HepG2 (cell line): ENCODE results near the gene OSBPL1A. TPM values are rescaled to one million over a fixed set of nuclear protein-coding genes. Genes with fewer than 3 reads are reported as not detected.

Source experiments
- ATAC-seq: fragments of 200-7000 bp; cut with Tn5 transposase; 3 replicates; pipeline ENCODE4 v1.9.1; 2020; ENCODE audit warnings: mild to moderate bottlenecking, moderate library complexity
- BruUV-seq: library from RNA; stranded (reverse); fragments of 400-500 nt; replicated peaks from 2 replicates; lab custom pipeline; 2021; lab: Mats Ljungman, UMichigan
- CTCF ChIA-PET: fragments of 300-600 bp; formaldehyde crosslinking; extraction: SDS; loops from one replicate; lab custom pipeline; 2021; ENCODE audit warnings: low total read pairs, inconsistent platforms, low intra/inter-chr PET ratio; lab: Yijun Ruan, JAX
- POLR2A ChIA-PET: fragments of 350-600 bp; sonication (Branson Sonifier 250); formaldehyde crosslinking; loops from one replicate; lab custom pipeline; 2020; ENCODE audit warnings: antibody characterized with exemption, inconsistent platforms; lab: Yijun Ruan, JAX
- DNase-seq: peaks from one replicate; pipeline ENCODE4 v3.0.0-alpha.2; 2015; ENCODE audit warnings: low spot score
- FAIRE-seq: peaks from 3 replicates; lab custom pipeline; 2011; peaks lifted over from hg19 to GRCh38; lab: Jason Lieb, UNC
- H2AFZ ChIP-seq: one replicate; pipeline ENCODE4 v1.6.1; 2011; ENCODE audit warnings: low read length, inconsistent platforms
- H3K27ac ChIP-seq: fragments of 300-600 bp; 3 replicates; pipeline ENCODE4 v1.8.0; 2011; ENCODE audit warnings: mixed run types, mild to moderate bottlenecking, mixed read lengths, low read length, inconsistent platforms; ENCODE audit not compliant: insufficient read depth; ENCODE audit errors: extremely low read length
- H3K27me3 ChIP-seq, 2 experiments: fragments of 200-600 bp in 1 of 2; 2 replicates in 1 of 2; 3 replicates in 1 of 2; pipeline versions ENCODE4 v1.6.0 to v1.8.0; 2011; ENCODE audit warnings: low read length in 2 of 2, mild to moderate bottlenecking in 2 of 2, moderate library complexity in 2 of 2, inconsistent platforms in 1 of 2; ENCODE audit not compliant: insufficient read depth in 2 of 2, control insufficient read depth in 1 of 2
- H3K36me3 ChIP-seq, 2 experiments: fragments of 200-600 bp in 1 of 2; replicated peaks in 1 of 2; 2 replicates in 1 of 2; 3 replicates in 1 of 2; pipeline versions ENCODE4 v1.5.1 to v1.8.0; 2011; ENCODE audit warnings: low read length in 2 of 2, inconsistent platforms in 1 of 2; ENCODE audit not compliant: insufficient read depth in 2 of 2, control insufficient read depth in 1 of 2
- H3K4me1 ChIP-seq: 2 replicates; pipeline ENCODE4 v1.5.1; 2012; ENCODE audit warnings: low read length, inconsistent platforms; ENCODE audit not compliant: insufficient read depth
- H3K4me2 ChIP-seq: 2 replicates; pipeline ENCODE4 v1.6.0; 2011; ENCODE audit warnings: low read depth, low read length, inconsistent platforms
- H3K4me3 ChIP-seq, 3 experiments: fragments of 200-600 bp in 1 of 3; sonication (generic), shearing (Covaris generic) in 1 of 3; replicated peaks in 1 of 3; 2 replicates each; pipeline ENCODE4 v1.5.1; 2011 to 2016; ENCODE audit warnings: low read length in 3 of 3, inconsistent platforms in 2 of 3, low read depth in 2 of 3, mild to moderate bottlenecking in 2 of 3, control low read depth in 1 of 3, mixed read lengths in 1 of 3; ENCODE audit not compliant: insufficient read depth in 1 of 3
- H3K79me2 ChIP-seq: one replicate; pipeline ENCODE4 v1.6.1; 2011; ENCODE audit warnings: low read length, inconsistent platforms; ENCODE audit not compliant: insufficient read depth
- H3K9ac ChIP-seq: 2 replicates; pipeline ENCODE4 v1.6.0; 2011; ENCODE audit warnings: mild to moderate bottlenecking, low read depth, low read length, inconsistent platforms; ENCODE audit not compliant: insufficient read depth
- H3K9me3 ChIP-seq: 2 replicates; pipeline ENCODE4 v1.5.1; 2012; ENCODE audit warnings: mild to moderate bottlenecking, low read length
- H4K20me1 ChIP-seq: 2 replicates; pipeline ENCODE4 v1.6.0; 2011; ENCODE audit warnings: inconsistent platforms, mild to moderate bottlenecking, low read length, moderate library complexity; ENCODE audit not compliant: insufficient read depth
- MED8 ChIP-seq: sonication (generic); formaldehyde crosslinking; IDR thresholded peaks from 2 replicates; pipeline ENCODE4 v1.8.1; 2023; ENCODE audit warnings: mild to moderate bottlenecking, missing genetic modification reagents; ENCODE audit not compliant: insufficient replicate concordance
- SIX1 ChIP-seq: sonication (generic); formaldehyde crosslinking; IDR thresholded peaks from 2 replicates; pipeline ENCODE4 v1.4.0; 2020; ENCODE audit warnings: missing genetic modification reagents, borderline replicate concordance
- SSRP1 ChIP-seq: IDR thresholded peaks from 2 replicates; pipeline ENCODE4 v1.6.1; 2016; ENCODE audit warnings: control low read depth
- ZIK1 ChIP-seq: sonication (generic); formaldehyde crosslinking; IDR thresholded peaks from 2 replicates; pipeline ENCODE4 v1.5.0; 2020; ENCODE audit warnings: mild to moderate bottlenecking, low read depth, missing genetic modification reagents, borderline replicate concordance
- WGBS: methylation state at CpG from one replicate; pipeline ENCODE4 v1.1.6; 2017; ENCODE audit warnings: low lambda C conversion rate; 5-methylcytosine and 5-hydroxymethylcytosine counted together
- in situ Hi-C: cut with HindIII; loops from 2 replicates; pipeline ENCODE4 v1.10.0; 2017; ENCODE audit warnings: low pct_unique_long_range_greater_than_20kb; ENCODE audit not compliant: extremely low pct_ligation_motif_present
- intact Hi-C: fragments of 100-400 bp; cut with micrococcal nuclease; formaldehyde crosslinking; loops from one replicate; pipeline ENCODE4 v1.10.0; 2022; ENCODE audit not compliant: unreplicated experiment
- polyA plus RNA-seq, 8 experiments: library from polyadenylated mRNA; depleted of rRNA in 3 of 8; stranded (reverse) in 7 of 8; unstranded in 1 of 8; fragments of >200 nt; fragmentation: Illumina TruSeq in 4 of 8; extraction: Trizol in 4 of 8; gene quantifications; 2 replicates each; pipeline versions ENCODE4 v1.2.1 to v1.2.3, GENCODE V29; 2011 to 2016; ENCODE audit warnings: low read depth in 4 of 8, missing spikeins in 1 of 8, mixed read lengths in 1 of 8; ENCODE audit not compliant: insufficient read depth in 1 of 8
- total RNA-seq, 5 experiments: library from RNA; depleted of rRNA; stranded (reverse); fragments of >200 nt; fragmentation: Illumina TruSeq; extraction: Trizol; gene quantifications; 2 replicates each; pipeline ENCODE4 v1.2.3, GENCODE V29; 2016; ENCODE audit warnings: low read depth in 1 of 5
- TF ChIP-seq, protein P1 (sequence below): sonication (generic); formaldehyde crosslinking; conservative IDR thresholded peaks from 2 replicates; pipeline ENCODE4 v1.8.0; 2022; ENCODE audit warnings: mild to moderate bottlenecking, moderate library complexity, missing genetic modification reagents
- TF ChIP-seq, protein P2 (sequence below): sonication (generic); formaldehyde crosslinking; IDR thresholded peaks from 2 replicates; pipeline ENCODE4 v1.4.0; 2020; ENCODE audit warnings: missing genetic modification reagents, borderline replicate concordance
- TF ChIP-seq, protein P3 (sequence below): sonication (generic); formaldehyde crosslinking; IDR thresholded peaks from 2 replicates; pipeline ENCODE4 v1.9.0; 2021; ENCODE audit warnings: missing genetic modification reagents, mild to moderate bottlenecking, borderline replicate concordance

The OSBPL1A gene
- total and polyA plus RNA-seq, 2 of the 13 experiments (the other 11 are each of a cell fraction or from before 2014, with no cell fraction given), result 0.02 TPM; not detected in 1

DNA sequence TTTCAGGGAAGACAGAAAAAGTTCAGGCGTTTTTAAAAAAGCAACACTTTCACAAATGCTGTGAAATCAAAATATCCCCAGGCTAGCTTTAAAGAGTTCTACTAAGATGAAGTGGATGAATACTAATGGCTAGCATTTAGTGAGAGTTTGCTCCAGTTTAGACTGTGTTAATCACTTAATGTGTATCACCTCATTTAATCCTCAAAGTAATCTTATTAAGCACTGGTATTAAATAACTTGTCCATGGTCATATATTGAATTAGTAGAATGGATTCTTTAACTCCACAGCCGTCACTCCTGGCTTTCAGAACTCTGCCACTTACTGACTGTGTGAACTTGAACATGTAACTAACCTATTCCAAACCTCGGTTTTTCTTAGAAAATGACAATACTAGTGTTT, 192.7 kb downstream of the OSBPL1A start:
- Histone ChIP-seq H3K4me2 (no peak overlapping the region), H3K27me3 (no peaks in the 10 kb centered on the region; a peak in 1 of 5 replicates), H2AFZ (no peak overlapping the region)
- WGBS, result 2% methylated on average over 3 of the region's 3 CpGs
- ATAC-seq (no peak), FAIRE-seq (no peak)
- BruUV-seq, result no TSS peak
- TF ChIP-seq MED8 (CRISPR knock-in tag), result no peak
- TF ChIP-seq ZIK1 (CRISPR knock-in tag), result no peak
- TF ChIP-seq, protein P1, sequence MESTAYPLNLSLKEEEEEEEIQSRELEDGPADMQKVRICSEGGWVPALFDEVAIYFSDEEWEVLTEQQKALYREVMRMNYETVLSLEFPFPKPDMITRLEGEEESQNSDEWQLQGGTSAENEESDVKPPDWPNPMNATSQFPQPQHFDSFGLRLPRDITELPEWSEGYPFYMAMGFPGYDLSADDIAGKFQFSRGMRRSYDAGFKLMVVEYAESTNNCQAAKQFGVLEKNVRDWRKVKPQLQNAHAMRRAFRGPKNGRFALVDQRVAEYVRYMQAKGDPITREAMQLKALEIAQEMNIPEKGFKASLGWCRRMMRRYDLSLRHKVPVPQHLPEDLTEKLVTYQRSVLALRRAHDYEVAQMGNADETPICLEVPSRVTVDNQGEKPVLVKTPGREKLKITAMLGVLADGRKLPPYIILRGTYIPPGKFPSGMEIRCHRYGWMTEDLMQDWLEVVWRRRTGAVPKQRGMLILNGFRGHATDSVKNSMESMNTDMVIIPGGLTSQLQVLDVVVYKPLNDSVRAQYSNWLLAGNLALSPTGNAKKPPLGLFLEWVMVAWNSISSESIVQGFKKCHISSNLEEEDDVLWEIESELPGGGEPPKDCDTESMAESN, result no peak
- no peak for TF ChIP-seq SIX1 (CRISPR knock-in tag)
- no peak for TF ChIP-seq SSRP1 (CRISPR knock-in tag)
- TF ChIP-seq, protein P2, sequence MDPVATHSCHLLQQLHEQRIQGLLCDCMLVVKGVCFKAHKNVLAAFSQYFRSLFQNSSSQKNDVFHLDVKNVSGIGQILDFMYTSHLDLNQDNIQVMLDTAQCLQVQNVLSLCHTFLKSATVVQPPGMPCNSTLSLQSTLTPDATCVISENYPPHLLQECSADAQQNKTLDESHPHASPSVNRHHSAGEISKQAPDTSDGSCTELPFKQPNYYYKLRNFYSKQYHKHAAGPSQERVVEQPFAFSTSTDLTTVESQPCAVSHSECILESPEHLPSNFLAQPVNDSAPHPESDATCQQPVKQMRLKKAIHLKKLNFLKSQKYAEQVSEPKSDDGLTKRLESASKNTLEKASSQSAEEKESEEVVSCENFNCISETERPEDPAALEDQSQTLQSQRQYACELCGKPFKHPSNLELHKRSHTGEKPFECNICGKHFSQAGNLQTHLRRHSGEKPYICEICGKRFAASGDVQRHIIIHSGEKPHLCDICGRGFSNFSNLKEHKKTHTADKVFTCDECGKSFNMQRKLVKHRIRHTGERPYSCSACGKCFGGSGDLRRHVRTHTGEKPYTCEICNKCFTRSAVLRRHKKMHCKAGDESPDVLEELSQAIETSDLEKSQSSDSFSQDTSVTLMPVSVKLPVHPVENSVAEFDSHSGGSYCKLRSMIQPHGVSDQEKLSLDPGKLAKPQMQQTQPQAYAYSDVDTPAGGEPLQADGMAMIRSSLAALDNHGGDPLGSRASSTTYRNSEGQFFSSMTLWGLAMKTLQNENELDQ (CRISPR knock-in tag), result no peak
- TF ChIP-seq, protein P3, sequence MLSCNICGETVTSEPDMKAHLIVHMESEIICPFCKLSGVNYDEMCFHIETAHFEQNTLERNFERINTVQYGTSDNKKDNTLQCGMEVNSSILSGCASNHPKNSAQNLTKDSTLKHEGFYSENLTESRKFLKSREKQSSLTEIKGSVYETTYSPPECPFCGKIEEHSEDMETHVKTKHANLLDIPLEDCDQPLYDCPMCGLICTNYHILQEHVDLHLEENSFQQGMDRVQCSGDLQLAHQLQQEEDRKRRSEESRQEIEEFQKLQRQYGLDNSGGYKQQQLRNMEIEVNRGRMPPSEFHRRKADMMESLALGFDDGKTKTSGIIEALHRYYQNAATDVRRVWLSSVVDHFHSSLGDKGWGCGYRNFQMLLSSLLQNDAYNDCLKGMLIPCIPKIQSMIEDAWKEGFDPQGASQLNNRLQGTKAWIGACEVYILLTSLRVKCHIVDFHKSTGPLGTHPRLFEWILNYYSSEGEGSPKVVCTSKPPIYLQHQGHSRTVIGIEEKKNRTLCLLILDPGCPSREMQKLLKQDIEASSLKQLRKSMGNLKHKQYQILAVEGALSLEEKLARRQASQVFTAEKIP (CRISPR knock-in tag), result no peak
- TF ChIP-seq, all 625 proteins: peak for 0
- H4K20me1 ChIP-seq, result no peaks in the 10 kb centered on the region
- no peaks in the 10 kb centered on the region for H3K9me3 ChIP-seq
- no peaks in the 10 kb centered on the region for H3K79me2 ChIP-seq
- no peaks in the 10 kb centered on the region for H3K4me1 ChIP-seq
- H3K27ac ChIP-seq, result no peak overlapping the region
- no peaks in the 10 kb centered on the region for H3K36me3 ChIP-seq
- ChIA-PET POLR2A (no interaction called here), CTCF (no interaction called here)
- H3K9ac ChIP-seq, result no peak overlapping the region
- in situ Hi-C loops, result no loop called here
- no peak for DNase-seq
- intact Hi-C loops, result no loop called here
- no peak overlapping the region for H3K4me3 ChIP-seq
